ENCODE results near the gene LILRB4. TPM values are rescaled to one million over a fixed set of nuclear protein-coding genes. Genes with fewer than 3 reads are reported as not detected.
"Not testable (repeated sequence)": the region's sequence is repeated elsewhere in the genome, so short reads cannot be mapped to it uniquely, and the experiment has no call there.

LILRB4 gene
- total RNA-seq, 4 donors from 2014 or later, result 2.7 to 6.2 (median 3.7) TPM

- WGBS, 2 donors, result 69 to 77% methylated on average over 5 to 6 of the region's 7 CpGs
- Histone ChIP-seq H3K4me1 (no peaks in the 10 kb centered on the region), H3K27me3 (no peaks in the 10 kb centered on the region), H3K9me3 (no peaks in the 10 kb centered on the region), H3K4me3 (replicated peaks in 1 of 3) (no peak overlapping the region), H3K36me3 (no peaks in the 10 kb centered on the region), H3K27ac (no peak overlapping the region)
- DNase-seq, result no peak
- intact Hi-C loops (cut with DNase I), result no loop called here
- TF ChIP-seq CTCF (IDR thresholded peaks at IDR 0.05), result no peak
- TF ChIP-seq POLR2A (IDR thresholded peaks at IDR 0.05), result no peak
Observed at GRCh38 chr19:54633401-54633800, 29.4 kb upstream of the LILRB4 start.

GRCh38 chr19:54636081-54636480, 26.7 kb upstream of the LILRB4 start:
- H3K27me3 ChIP-seq; DNase-seq; H3K27ac ChIP-seq; intact Hi-C loops (cut with DNase I); H3K9me3 ChIP-seq; H3K4me3 ChIP-seq (replicated peaks in 1 of 3); H3K4me1 ChIP-seq; H3K36me3 ChIP-seq: not testable (repeated sequence)
- 30 to 31% methylated on average over 8 to 12 of the region's 12 CpGs for WGBS, 2 donors

GRCh38 chr19:54638683-54639082, 24.1 kb upstream of the LILRB4 start:
- no peak for TF ChIP-seq POLR2A (IDR thresholded peaks at IDR 0.05)
- TF ChIP-seq CTCF (IDR thresholded peaks at IDR 0.05), result no peak
- H3K27ac ChIP-seq, result no peak overlapping the region
- intact Hi-C loops (cut with DNase I), result no loop called here
- no peaks in the 10 kb centered on the region for H3K27me3 ChIP-seq
- H3K4me3 ChIP-seq (replicated peaks in 1 of 3), result no peak overlapping the region
- no peaks in the 10 kb centered on the region for H3K36me3 ChIP-seq
- no peaks in the 10 kb centered on the region for H3K9me3 ChIP-seq
- H3K4me1 ChIP-seq, result no peaks in the 10 kb centered on the region
- WGBS, 2 donors, result 88 to 90% methylated on average over 18 of the region's 18 CpGs
- DNase-seq, result no peak

GRCh38 chr19:54642953-54643352, 19.8 kb upstream of the LILRB4 start:
- DNase-seq; H3K27ac ChIP-seq; H3K27me3 ChIP-seq; intact Hi-C loops (cut with DNase I); H3K4me1 ChIP-seq; H3K4me3 ChIP-seq (replicated peaks in 1 of 3); H3K9me3 ChIP-seq; H3K36me3 ChIP-seq: not testable (repeated sequence)
- 71 to 76% methylated on average over 5 of the region's 5 CpGs for WGBS, 2 donors

- H3K36me3 ChIP-seq; H3K27me3 ChIP-seq; DNase-seq; intact Hi-C loops (cut with DNase I); H3K9me3 ChIP-seq; H3K4me1 ChIP-seq; H3K4me3 ChIP-seq (replicated peaks in 1 of 3); H3K27ac ChIP-seq: not testable (repeated sequence)
- WGBS, 2 donors, result 73% methylated on average over 5 to 6 of the region's 6 CpGs
Observed at GRCh38 chr19:54643583-54643982, 19.2 kb upstream of the LILRB4 start.

- Histone ChIP-seq H3K27me3 (no peaks in the 10 kb centered on the region), H3K36me3 (no peaks in the 10 kb centered on the region), H3K4me3 (replicated peaks in 1 of 3) (no peak overlapping the region), H3K4me1 (no peaks in the 10 kb centered on the region), H3K9me3 (no peaks in the 10 kb centered on the region), H3K27ac (no peak overlapping the region)
- no peak for TF ChIP-seq POLR2A (IDR thresholded peaks at IDR 0.05)
- no peak for TF ChIP-seq CTCF (IDR thresholded peaks at IDR 0.05)
- WGBS, 2 donors, result 78 to 80% methylated on average over 5 of the region's 5 CpGs
- intact Hi-C loops (cut with DNase I), result no loop called here
- DNase-seq, result peak in 1 of 2 donors; percentile 6
Observed at GRCh38 chr19:54644056-54644455, 18.7 kb upstream of the LILRB4 start.

GRCh38 chr19:54646331-54646841, 16.4 kb upstream of the LILRB4 start:
- intact Hi-C loops (cut with DNase I), result no loop called here
- no peak for DNase-seq
- H3K4me1 ChIP-seq, result no peaks in the 10 kb centered on the region
- no peak overlapping the region for H3K4me3 ChIP-seq (replicated peaks in 1 of 3)
- TF ChIP-seq POLR2A (IDR thresholded peaks at IDR 0.05) (no peak), CTCF (IDR thresholded peaks at IDR 0.05) (no peak)
- no peaks in the 10 kb centered on the region for H3K36me3 ChIP-seq
- no peaks in the 10 kb centered on the region for H3K27me3 ChIP-seq
- no peaks in the 10 kb centered on the region for H3K9me3 ChIP-seq
- WGBS, 2 donors, result 88 to 91% methylated on average over 19 of the region's 19 CpGs
- no peak overlapping the region for H3K27ac ChIP-seq

Data from thyroid gland (tissue), 4 donors.